GM19324 (cell line): ENCODE data around the gene PIM1.
"Not testable (repeated sequence)": the region's sequence is repeated elsewhere in the genome, so short reads cannot be mapped to it uniquely, and the experiment has no call there.

Experiments
- ATAC-seq: cut with Tn5 transposase; IDR thresholded peaks from one replicate; pipeline ENCODE4 v1.9.1; 2021; ENCODE audit warnings: mild to moderate bottlenecking, moderate library complexity; ENCODE audit not compliant: unreplicated experiment, low FRiP score

Gene PIM1

DNA sequence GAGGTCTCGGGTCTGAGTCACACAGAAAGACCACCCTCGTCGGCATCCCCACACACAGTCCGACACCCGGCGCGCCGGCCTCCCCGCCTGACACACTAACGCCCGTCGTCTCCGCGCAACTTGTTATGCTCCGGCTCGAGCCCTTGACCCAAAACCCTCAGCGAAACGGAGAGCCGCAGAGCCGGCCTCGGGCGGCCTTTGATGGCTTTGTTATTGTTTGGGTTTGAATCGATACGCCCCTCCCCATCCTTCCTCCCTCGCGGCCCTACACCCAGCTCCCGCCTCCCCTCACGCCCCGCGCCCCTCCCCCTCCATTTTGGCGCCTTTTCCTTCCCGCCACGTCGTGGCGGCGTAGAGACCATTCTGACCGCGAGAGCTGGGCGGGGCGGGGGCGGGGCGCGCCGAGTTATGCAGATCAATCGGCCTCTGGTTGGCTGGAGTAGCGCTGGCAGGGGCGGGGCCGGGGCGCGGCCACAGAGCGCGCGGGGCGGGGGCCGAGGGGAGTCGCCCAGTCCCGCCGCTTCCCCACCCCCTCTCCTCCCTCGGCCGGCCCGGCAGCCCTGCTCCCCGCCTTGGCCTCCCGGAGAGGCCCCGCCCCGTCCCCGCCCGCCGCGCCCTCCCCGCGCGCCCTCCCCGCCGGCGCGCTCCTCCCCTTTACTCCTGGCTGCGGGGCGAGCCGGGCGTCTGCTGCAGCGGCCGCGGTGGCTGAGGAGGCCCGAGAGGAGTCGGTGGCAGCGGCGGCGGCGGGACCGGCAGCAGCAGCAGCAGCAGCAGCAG, at the start of gene PIM1:
PIM1 (plus strand) TSS at position 657 of the 777 bp plus-strand sequence. CDS start 424 bp downstream, outside the sequence.
- peak; percentile 72 for ATAC-seq

DNA sequence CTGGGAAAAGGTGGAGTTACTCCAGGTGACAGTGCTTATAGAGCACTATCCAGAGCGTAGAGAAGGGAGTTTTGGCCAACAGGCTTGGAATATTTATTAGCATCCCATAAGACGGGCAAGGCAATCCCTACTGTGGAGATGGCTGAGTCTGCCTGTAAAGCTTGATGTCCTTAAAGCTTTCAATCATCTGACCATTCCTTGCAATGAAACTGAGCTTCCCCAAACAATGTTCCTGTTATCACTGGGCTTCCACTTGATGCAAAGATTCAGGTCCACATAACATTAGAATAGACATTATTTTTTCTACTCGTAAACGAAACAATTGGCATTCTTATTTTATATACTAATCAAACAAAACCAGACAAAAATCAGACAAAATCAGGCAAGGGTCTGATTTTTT, 48.4 kb upstream of the PIM1 start:
- ATAC-seq: no peak

DNA sequence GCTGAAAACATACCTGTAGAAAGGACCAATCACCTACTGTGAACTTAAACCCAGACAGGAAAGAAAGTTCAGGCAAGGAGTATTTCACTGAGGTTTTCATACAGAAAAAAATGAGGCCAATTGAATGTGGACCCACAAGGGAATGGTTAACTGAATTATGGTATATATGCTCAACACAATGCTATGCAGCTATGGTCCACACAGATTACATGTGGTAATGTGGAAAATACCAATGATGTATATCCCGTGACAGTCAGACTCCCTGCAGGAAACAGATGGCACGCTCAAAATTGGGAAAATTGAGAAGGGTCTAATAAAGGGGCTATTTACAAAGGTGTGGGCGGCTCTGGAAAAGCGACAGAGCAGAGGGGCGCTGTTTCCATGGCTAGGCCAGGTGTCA, 47.1 kb upstream of the PIM1 start:
- ATAC-seq: no peak

DNA sequence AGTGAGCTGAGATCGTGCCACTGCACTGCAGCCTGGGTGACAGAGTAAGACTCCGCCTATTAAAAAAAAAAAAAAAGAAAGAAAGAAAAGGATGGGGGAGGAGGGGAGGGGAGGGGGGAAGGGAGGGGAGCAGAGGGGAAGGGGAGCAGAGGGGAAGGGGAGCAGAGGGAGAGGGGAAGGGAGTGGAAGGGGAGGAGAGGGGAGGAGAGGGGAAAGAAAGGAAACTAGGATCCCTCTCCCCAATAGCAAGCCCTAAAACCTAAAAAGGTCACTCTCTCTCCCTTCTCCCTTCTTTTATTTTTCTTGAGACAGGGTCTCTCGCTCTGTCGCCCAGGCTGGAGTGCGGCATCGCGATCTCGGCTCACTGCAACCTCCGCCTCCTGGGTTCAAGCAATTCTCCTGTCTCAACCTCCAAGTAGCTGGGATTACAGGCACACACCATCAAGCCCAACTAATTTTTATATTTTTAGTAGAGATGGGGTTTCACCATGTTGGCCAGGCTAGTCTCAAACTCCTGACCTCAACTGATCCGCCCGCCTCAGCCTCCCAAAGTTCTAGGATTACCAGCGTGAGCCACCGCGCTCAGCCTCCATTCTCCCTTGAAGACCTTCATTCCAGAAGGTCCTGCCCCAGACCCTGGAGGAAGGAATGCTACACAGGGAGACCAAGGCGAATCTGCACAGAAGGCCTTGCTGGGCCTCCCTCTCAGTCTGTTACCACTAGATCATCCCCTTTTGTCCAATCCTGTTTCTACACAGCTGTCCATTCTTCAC, 45.8 kb upstream of the PIM1 start:
- no peak for ATAC-seq

- no peak for ATAC-seq
Observed at GRCh38 chr6:37125774-37126492, 44.0 kb upstream of the PIM1 start.

DNA sequence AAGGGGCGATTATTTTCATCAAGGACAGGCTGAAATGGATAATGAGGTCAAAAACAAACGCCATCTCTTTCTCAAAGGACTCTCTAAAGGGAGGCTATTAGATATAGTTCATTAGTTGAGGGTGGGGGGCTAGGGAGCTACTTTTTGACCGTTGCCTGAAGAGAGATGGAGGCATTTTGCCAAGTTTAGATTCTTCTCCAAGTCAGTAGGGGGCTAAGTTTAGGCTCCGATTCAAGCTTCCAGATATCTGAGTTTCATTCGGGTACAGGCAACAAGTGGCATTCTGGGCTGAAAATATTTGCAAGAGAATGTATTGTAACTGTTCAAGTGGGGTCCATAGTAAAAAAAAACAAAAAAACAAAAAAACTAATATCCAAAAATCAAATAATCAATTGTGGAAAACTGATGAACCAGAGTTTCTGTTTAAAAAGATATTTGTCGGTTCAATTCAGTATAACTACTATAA, 43.4 kb upstream of the PIM1 start:
- ATAC-seq: no peak

GRCh38 chr6:37126961-37127616, 42.9 kb upstream of the PIM1 start:
- ATAC-seq: no peak

GRCh38 chr6:37127961-37128862, 41.7 kb upstream of the PIM1 start:
- ATAC-seq: no peak

DNA sequence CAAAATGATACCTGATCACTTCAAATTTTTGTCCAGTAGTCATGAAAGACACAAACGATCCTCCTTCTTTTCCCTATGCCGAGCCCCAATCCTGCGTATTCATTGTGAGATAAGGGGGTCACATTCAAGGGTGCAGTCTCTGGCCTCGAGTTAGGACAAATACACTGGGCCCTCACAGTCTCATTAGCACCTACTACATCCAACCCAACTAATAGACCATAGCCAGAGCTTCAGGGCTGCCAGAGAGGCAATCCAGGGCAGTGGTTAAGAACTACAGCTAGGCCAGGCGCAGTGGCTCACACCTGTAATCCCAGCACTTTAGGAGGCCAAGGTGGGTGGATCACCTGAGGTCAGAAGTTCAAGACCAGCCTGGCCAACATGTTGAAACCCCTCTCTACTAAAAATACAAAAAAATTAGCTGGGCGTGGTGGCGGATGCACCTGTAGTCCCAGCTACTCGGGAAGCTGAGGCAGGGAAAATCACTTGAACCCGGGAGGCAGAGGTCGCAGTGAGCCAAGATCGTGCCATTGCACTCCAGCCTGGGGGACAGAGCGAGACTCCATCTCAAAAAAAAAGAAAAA, 41.0 kb upstream of the PIM1 start:
- ATAC-seq: not testable (repeated sequence)

- ATAC-seq: no peak
Observed at GRCh38 chr6:37129566-37129965, 40.4 kb upstream of the PIM1 start.

GRCh38 chr6:37130704-37131103, 39.2 kb upstream of the PIM1 start:
- no peak for ATAC-seq

GRCh38 chr6:37131104-37131959, 38.6 kb upstream of the PIM1 start:
- no peak for ATAC-seq

DNA sequence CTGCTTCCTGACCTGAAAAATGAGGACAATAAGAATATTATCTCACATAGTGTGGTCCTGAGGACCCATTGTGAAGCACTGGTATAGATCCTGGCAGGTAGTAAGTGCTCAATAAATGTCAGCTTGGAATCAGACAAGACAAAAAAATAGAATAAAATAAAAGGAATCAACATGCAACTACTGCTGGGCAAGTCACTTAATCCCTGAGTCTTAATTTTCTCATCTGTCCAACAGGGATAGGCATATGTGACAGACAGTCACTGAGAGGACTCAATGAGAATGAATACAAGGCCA, 38.0 kb upstream of the PIM1 start:
- no peak for ATAC-seq

- ATAC-seq: no peak
Observed at GRCh38 chr6:37134036-37134395, 35.9 kb upstream of the PIM1 start.

- ATAC-seq: no peak
Observed at GRCh38 chr6:37134396-37135191, 35.4 kb upstream of the PIM1 start.

- ATAC-seq: no peak
Observed at GRCh38 chr6:37135835-37136694, 33.9 kb upstream of the PIM1 start.

- no peak for ATAC-seq
Observed at GRCh38 chr6:37136821-37137200, 33.1 kb upstream of the PIM1 start.
